Esophagus muscularis mucosa (tissue), 3 donors: Measurements from ENCODE around the gene PRM1.

Experiments used
- CTCF ChIP-seq, 3 experiments: fragments of 200-600 bp in 2 of 3; fragments of 450-650 bp in 1 of 3; sonication (generic) in 2 of 3; IDR thresholded peaks; one replicate each; pipeline ENCODE4 v1.5.1; 2017 to 2019; ENCODE audit warnings: antibody characterized with exemption in 3 of 3, mild to moderate bottlenecking in 2 of 3, moderate library complexity in 1 of 3
- EP300 ChIP-seq: sonication (generic); formaldehyde crosslinking; IDR thresholded peaks from one replicate; pipeline ENCODE4 v1.6.1; 2017; ENCODE audit warnings: antibody characterized with exemption

GRCh38 chr16:11325404-11326083 lies 44.4 kb upstream of the PRM1 start:
- TF ChIP-seq CTCF (IDR thresholded peaks at IDR 0.05) (no peak), EP300 (no peak)
